Measurements from ENCODE around the gene RAD18.

- TF ChIP-seq GATA3 (IDR thresholded peaks at IDR 0.05; ENCODE audit: low read depth, low read length), result no peak
- no peak for TF ChIP-seq GATA2 (IDR thresholded peaks at IDR 0.05; ENCODE audit: low read depth, low read length)
Observed at GRCh38 chr3:8996681-8997121, 33.4 kb upstream of the RAD18 start.

Data from SH-SY5Y (cell line).